ENCODE measurements around the gene TRIM25.

Gene TRIM25

DNA sequence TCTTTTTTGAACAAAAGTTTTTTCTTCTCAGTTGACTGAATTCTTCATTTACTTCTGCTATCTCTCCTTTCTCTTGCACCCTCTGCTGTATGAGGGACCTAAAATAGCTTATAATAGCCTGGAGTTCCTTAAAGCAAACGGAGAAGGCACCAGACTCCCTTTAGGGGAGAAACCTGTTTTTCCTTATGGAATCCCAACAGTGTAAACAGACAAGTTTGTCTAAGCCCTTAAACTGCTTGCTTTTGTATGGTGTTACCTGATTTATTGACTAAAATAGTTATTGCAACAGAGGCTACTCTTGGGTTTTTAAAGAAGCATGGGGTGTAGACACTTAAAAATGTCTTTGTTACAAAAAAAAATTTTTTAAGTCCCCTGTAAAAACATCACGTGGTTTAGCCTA is 12.9 kb upstream of the TRIM25 start:
- peak; percentile 70 for DNase-seq (ENCODE audit: low read depth)
- H3K4me3 ChIP-seq (ENCODE audit: low read depth, low read length), result no peak overlapping the region
- TF ChIP-seq, protein P1, sequence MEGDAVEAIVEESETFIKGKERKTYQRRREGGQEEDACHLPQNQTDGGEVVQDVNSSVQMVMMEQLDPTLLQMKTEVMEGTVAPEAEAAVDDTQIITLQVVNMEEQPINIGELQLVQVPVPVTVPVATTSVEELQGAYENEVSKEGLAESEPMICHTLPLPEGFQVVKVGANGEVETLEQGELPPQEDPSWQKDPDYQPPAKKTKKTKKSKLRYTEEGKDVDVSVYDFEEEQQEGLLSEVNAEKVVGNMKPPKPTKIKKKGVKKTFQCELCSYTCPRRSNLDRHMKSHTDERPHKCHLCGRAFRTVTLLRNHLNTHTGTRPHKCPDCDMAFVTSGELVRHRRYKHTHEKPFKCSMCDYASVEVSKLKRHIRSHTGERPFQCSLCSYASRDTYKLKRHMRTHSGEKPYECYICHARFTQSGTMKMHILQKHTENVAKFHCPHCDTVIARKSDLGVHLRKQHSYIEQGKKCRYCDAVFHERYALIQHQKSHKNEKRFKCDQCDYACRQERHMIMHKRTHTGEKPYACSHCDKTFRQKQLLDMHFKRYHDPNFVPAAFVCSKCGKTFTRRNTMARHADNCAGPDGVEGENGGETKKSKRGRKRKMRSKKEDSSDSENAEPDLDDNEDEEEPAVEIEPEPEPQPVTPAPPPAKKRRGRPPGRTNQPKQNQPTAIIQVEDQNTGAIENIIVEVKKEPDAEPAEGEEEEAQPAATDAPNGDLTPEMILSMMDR (IDR thresholded peaks at IDR 0.05; ENCODE audit: control insufficient read depth, extremely low read depth, insufficient read depth), result 0 out of 2 replicates have a peak, but pooled peaks have one; percentile 13

DNA sequence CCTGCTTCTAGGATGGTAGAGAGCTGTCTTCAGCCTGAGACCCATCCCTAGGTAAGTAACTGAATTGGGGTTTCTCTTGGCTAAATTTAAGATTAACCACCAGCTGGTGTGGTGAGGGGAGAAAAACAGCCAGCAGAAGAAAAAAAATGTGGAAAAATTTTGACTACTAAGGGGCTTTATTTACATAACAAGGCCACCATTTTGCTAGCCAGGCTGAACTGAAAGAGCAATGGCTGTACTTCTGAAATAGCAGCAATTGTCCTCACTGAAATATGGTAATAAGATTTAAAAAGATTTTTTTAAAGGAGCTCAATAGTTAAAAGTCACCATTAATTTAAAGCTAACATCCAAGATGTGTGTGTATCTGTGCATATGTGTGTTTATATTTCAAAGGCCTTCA is 12.4 kb upstream of the TRIM25 start:
- TF ChIP-seq, protein P1 (IDR thresholded peaks at IDR 0.05; ENCODE audit: control insufficient read depth, extremely low read depth, insufficient read depth), result no peak
- no peak for DNase-seq (ENCODE audit: low read depth)
- H3K4me3 ChIP-seq (ENCODE audit: low read depth, low read length), result no peak overlapping the region

DNA sequence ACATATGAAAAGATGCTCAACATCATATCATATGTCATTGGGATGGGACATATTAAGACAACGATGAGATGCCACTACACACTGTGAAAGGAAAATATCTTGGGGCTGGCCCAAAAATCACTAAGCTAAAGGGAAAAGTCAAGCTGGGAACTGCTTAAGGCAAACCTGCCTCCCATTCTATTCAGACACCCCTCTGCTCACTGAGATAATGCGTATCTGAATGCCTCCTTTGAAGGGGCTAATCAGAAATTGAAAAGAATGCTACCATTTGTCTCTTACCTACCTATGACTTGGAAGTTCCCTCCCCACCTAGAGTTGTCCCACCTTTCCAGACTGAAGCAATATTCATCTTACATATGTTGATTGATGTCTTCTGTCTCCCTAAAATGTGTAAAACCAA is 11.2 kb upstream of the TRIM25 start:
- no peak overlapping the region for H3K4me3 ChIP-seq (ENCODE audit: low read depth, low read length)
- DNase-seq (ENCODE audit: low read depth), result no peak
- TF ChIP-seq, protein P1 (IDR thresholded peaks at IDR 0.05; ENCODE audit: control insufficient read depth, extremely low read depth, insufficient read depth), result no peak

DNA sequence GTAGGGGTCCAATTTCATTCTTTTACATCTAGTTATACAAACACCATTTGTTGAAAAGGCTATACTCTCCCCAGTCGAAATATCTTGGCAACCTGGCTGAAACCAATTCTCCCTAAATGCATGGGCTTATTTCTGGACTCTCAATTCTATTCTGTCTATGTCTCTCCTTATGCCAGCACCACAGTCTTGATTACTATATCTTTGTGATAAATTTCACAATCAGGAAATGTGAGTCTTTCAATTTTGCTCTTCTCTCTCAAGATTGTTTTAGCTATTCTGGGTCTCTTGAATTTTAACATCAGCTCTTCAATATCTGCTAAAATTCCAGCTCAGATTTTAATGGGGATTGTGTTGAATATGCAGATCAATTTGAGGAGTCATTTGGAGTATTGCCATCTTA is 5.9 kb upstream of the TRIM25 start:
- H3K4me3 ChIP-seq (ENCODE audit: low read depth, low read length), result no peak overlapping the region
- DNase-seq (ENCODE audit: low read depth), result no peak
- TF ChIP-seq, protein P1 (IDR thresholded peaks at IDR 0.05; ENCODE audit: control insufficient read depth, extremely low read depth, insufficient read depth), result no peak

DNA sequence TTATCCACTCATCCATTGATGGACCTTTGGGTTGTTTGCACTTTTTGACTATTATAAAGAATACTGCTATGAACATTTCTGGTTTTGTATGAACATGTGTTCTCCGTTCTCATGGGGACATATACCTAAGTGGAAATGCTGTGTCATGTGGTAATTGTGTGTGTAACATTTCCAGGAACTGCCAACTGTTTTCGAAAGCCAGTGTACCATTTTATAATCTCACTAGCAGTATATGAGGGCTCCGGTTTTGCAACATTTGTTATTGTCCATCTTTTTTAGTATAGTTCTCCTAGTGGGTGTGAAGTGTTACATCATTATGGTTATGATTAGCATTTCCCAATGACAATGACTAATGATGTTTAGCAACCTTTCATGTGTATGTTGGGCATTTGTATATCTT is 5.1 kb upstream of the TRIM25 start:
- TF ChIP-seq, protein P1 (IDR thresholded peaks at IDR 0.05; ENCODE audit: control insufficient read depth, extremely low read depth, insufficient read depth), result no peak
- H3K4me3 ChIP-seq (ENCODE audit: low read depth, low read length), result no peak overlapping the region
- DNase-seq (ENCODE audit: low read depth), result no peak

DNA sequence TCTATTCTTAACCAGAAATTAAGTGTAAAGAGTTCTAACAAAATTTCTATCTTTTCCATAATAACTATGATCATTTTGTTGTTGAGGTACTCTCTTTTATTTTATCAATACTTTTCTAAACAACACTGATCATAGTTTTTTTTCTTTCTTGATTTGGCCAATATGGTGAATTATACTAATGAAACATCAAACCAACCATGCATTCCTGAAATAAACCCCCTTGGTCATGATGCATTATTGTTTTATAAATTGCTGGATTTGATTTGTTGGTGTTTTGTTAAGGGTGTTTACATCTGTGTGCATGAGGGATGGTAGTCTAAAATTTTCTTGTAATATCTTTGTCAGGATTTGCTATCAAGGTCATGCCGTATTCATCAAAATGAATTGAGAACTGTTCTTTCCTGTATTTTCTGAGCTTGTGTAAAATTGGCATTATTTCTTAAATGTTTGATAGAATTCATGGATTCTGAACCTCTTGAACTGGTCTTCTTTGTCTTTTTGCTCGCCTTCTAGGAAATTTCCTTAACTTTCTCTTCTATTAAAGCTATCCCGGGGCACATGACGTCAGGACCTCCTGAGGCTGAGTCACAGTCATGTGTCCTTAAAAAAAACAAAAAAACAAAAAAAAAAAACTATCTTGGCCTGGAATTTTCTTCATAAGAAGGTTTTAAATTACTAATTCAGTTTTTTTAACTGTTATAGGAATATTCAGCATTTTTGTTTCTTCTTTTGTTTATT is 3.9 kb upstream of the TRIM25 start:
- H3K4me3 ChIP-seq (ENCODE audit: low read depth, low read length), result no peak overlapping the region
- TF ChIP-seq, protein P1 (IDR thresholded peaks at IDR 0.05; ENCODE audit: control insufficient read depth, extremely low read depth, insufficient read depth), result no peak
- no peak for DNase-seq (ENCODE audit: low read depth)

Data from LNCaP clone FGC (cell line).